Right kidney (tissue), 1 donor: ENCODE measurements around the gene ANKRD29.

ENCODE experiments used
- DNase-seq: peaks from one replicate; pipeline ENCODE4 v3.0.0-alpha.2; 2016

Gene ANKRD29

DNA sequence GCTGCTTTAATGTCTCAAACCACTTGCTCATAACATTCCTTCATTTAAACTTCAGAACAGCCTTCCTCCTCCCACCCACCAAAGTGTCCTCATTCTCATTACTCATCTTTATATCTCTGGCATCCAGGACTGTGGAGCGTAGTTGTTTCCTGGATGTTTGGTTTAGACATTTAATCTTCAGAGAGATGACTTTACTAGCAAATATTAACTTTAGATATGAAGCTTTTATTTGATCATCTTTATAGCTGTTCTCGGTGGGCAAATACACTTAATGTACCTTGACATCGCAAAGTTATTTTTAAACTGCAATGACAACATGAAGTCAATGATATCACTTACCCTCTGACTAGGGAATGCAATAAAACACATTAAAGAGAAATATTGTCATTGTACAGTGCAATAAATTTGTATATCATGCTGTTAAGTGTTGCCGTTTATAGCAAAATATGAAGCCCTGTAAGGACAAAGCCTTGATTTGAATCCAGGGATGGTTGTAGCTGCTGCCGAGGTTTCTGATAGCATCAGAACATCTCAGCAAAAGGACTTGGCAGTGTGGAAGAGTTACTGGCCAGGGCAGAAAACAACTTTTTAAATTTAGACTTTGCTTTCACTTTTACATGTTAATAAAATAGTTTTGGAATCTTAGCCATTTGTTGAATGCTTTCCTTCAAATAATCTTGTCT lies 21.9 kb upstream of the ANKRD29 start:
- DNase-seq, result no peak

DNA sequence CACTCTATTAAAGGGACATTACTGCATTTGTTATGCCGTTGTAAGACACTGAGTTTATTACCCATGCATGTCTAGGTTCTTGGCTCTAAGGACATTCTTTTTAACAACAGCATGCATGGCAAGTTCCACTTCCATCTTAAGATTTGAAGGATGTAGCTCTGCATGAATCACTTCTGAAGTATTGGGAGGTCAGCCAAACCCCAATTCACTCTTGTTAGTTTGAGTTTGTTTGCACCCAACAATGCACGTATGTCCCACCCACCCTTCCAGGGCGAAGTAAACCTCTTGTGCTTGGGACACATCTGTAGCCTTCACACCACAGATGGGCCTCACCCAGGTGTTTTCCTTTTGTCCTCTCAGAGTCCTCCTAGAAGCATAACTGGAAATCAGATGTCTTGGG lies 21.0 kb upstream of the ANKRD29 start:
- no peak for DNase-seq

DNA sequence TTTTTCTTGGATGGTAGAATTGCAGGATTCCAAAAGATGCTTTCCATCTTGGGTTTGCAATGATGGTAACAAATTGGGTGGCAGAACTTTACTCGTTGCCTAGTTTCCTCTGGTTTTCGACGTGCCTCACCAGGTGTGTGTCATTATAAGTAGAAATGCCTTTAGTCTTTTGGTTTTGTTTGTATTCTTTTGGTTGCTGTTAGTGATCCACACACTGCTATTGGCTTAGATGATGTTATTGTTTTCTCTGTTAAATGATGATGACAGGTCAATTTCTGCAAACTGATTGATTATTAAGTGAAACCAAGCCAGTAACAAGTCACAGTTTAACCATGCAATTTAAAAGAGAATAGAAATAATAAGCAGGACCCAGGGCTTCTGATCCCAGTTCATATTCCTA lies 20.4 kb upstream of the ANKRD29 start:
- DNase-seq, result no peak

DNA sequence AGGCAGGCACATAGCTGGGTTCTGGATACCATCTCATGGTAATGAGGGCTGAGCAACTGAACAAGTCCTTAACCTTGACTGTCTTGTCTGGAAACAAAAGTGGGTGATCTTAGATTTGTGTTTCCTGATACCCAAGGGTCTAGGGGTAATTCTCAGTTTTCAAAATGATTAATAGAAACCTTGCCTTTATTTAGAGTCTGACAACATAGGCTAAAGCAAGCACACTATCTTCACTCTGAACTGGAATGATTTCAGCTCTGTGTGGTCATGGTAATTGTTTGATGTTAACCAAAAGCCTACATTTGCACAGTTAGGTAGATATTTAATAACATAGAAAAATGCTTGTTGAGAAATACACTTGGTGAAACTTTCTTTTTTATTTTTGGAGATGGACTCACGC lies 19.8 kb upstream of the ANKRD29 start:
- DNase-seq, result no peak

DNA sequence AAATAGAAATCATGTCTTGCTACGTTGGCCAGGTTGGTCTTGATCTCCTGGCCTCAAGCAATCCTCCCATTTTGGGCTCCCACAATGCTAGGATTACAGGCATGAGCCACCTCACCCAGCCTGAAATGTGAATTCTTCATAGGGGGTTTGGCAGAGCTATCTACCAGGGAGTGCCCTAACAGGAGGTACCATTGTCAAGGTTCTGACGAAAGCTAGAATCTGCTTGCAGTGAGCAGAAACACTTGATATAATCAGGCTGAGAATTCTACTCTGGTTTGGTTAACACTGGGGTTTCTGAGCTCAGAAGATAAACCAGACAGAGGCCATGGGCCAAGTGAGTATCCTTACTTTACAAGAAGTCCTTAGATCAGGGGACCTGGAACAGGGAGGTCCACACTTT lies 19.3 kb upstream of the ANKRD29 start:
- no peak for DNase-seq

DNA sequence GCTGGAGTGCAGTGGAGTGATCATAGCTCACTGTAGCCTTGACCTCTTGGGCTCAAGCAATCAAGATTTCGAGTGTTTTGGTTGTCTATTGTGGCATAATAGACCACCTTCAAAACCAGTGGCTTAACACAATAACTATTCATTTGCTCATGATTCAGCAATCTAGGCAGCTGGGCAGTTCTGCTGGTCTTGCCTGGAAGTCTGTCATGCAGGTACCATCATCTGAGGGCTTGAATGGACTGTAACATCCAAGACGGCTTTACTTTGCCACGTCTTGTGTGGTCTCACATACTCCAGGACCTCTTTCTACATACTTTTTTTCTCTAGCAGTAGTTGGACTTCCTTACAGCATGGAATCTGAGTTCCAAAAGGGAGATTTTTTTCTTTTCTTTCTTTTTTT lies 13.2 kb upstream of the ANKRD29 start:
- no peak for DNase-seq

DNA sequence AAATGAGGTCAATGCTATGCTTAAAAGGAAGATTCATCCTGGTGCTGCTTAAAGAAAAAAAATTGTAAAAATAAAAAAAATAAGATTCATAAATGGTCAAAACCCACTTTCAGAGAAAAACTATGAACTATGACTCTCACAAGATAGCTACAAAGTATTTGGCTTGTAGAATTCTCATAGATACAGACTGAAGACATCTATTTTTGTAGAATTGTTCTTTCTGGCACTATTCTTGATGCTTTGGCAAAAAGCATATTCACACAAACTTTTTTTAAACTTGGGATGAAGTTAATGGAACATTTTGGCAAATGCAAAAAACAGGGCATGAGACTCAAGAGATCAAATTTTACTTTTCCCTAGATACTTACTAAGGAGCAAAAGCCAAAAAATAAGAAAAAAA lies 12.5 kb upstream of the ANKRD29 start:
- DNase-seq, result no peak

DNA sequence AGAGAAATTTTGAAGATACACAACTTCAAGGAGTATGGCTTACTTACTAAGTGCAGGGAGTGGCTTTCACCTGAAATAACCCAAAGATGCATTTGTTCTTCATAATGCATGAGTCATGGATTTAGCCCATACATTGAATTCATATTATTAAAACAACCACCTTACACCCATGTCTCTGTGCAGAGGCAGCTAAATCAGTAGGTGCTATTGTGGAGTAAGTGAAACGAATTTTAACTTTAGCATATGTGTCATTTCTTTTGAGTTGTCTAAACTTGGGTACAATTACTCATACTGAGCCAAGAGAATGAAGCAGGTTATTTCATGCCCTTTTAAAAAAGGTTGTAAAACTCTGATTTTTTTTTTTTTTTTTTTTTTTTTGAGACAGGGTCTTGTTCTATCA lies 11.0 kb upstream of the ANKRD29 start:
- no peak for DNase-seq

DNA sequence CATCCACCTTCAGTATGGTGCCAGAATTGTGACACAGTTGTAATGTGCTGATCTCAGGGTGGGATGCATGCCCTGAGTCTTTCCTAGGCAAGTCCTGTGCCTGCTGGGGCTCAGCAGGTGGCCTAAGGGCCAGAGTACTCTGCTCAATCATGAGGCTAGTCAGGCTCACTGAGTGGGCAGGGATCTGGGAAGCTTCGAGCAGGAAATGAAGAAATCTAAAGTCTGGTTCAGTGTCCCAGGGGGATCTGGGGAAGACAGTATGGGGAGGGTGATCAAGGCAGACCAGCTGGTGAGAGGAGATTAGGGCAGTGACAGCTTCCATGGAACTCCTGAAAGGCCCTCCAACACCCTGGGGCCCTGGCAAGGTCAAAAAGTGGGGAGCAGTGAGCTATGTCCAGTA lies 8.9 kb upstream of the ANKRD29 start:
- DNase-seq, result no peak

DNA sequence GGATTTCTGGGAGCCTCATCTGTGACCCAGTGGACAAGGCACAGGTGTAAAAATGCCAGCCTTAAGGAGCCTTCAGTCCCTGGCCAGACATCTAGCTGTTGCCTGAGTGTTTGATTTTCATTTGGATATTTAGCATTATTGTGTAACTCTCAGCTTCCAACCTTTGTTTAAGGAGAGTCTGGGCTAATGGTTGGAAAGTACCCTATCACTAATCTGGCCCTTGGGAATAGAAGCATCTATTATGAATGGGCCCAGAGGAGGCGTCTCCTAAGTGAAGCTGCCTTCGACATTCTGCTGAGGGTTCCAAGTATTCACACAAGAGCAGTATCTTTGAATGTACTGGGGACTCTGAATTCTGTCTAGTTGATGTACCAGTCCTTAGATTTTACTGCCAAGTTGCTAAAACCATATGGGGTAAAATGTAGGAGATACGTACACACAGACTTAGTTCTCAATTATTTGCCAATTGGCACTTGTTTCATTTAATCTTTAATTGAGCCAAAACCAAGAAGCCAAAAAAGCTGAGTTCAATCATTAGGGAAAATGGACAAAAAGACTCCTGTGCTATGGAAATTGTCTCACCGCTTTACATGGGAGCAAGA lies 7.2 kb upstream of the ANKRD29 start:
- no peak for DNase-seq

DNA sequence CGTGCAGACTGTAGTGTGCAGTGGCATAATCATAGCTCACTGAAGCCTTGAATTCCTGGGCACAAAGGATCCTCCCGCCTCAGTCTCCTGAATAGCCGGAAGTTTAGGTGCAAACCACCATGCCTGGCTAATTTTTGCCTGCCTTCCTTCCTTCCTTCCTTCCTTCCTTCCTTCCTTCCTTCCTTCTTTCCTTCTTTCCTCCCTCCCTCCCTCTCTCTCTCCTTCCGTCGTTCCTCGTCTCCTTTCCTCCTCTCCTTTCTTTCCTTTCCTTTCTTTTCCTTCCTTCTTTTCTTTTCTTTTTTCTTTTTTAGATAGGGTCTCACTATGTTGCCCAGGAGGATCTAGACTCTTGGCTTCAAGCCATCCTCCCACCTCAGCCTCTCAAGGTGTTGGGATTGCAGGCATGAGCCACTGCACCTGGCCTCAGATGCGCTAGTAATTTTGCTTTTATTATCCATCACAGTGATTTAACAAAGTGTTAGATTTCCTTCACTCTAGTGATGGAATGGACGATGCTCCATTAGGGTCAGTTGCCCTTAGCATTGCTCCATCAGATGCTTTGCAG lies 6.6 kb upstream of the ANKRD29 start:
- DNase-seq, result no peak

DNA sequence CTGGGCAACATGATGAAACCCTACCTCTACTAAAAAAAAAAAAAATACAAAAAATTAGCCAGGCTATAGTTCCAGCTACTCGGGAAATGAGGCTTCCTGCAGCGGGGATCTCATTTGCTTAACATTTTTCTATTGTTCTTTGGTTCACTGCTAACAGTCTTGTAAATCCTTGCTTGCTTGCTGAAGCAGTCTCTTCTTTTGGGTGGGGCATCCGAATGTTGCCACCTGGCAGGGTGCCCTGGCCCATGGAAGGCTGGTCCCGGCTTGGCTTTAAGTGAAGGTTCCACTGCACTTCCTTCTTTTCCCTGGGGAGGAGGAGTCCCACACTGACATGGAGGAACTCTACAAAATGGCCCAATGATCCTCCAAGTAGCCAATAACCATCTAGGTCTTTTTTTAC lies 6.0 kb upstream of the ANKRD29 start:
- no peak for DNase-seq

DNA sequence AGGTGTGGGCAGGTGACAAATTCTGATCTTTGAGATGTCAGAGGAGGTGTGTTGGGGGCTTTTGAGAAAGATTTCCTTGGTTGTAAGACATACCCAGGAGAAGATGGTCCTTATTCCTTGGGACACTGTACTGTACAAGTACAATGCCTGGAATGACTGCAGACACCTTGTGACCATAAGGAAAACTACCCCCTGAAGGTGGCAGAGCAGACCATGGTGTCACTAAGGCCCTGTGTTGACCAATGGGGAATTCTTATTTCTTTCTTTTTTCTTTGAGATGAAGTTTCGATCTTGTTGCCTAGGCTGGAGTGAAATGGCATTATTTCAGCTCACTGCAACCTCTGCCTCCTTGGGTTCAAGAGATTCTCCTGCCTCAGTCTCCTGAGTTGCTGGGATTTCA lies 4.4 kb upstream of the ANKRD29 start:
- DNase-seq, result no peak

DNA sequence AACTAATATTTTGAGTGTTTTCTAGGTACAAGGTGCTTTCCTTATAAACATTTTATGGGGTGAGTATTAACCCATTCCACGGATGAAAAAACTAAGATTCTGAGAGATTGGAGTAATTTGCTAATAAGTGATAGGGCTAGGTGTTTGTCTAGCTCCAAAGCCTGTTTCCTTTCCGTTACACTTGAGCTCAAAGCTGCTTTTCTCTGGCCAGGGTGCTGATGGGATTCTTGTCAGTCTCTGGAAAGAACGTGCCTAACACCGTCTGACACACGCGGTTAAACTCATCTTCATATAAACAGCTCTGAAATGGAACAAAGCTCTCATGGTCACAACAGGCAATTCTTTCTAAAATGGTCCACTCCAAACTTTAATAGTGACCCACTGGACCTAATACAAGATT lies 2.0 kb upstream of the ANKRD29 start:
- DNase-seq, result no peak

DNA sequence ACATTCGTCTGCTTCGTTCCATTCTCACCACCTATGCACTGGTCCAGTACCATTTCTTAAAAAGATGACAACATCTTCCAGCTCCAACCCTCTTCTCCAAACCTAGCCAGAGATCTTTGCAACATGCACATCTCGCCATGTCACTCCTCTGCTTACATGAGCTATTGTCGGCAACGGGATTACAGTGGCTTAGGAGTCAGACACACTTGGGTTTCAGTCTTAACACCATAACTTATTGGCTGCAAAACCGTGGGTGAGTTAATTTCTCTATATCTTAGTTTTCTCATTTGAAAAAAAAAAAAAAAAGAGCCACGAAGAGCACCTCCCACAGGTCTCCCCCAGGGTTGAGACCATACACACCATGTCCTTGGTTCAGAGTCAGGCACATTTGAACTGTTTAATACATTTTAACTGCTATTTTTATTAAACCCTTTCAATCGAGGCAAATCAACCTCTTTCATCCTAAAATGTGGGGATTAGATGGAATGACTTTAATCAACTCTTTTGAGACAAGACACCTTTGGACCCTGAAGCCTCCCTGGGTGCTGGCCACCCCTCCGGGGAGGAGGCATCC lies 889 bp downstream of the ANKRD29 start:
- no peak for DNase-seq

DNA sequence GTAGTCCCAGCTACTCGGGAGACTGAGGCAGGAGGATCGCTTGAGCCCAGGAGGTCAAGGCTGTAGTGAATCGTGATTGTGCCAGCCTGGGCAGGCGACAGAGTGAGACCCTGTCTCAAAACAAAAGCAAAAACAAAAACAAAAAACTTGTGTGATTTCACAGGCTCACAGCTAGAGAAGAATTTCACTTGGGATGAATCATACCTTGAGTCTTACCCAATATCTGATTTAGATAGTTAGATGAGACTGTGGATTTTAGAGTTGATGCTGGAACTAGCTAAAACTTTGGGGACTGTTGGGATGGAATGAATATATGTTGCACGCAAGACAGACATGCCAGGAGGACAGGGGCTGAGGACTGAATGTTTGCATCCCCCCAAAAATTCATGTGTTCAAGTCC lies 4.4 kb downstream of the ANKRD29 start:
- DNase-seq, result no peak

DNA sequence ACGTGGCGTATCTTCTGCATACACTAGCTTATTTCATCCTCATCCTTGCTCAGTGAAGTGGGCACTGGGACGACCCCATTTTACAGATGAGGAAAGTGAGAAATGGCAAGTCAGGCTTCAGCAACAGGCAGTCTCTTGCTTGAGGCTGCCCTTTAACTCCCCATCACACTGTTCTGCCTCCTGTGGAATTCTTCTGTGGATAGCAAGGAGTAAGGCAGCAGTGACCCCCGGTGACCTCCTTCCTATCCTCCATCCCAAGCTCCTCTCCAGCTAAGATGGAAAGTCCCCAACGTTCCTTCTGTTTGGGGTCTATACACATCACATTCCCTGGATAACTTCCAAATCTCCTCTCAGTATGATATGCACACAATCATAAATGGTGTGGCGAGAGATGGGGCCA lies 10.5 kb downstream of the ANKRD29 start:
- DNase-seq, result no peak

DNA sequence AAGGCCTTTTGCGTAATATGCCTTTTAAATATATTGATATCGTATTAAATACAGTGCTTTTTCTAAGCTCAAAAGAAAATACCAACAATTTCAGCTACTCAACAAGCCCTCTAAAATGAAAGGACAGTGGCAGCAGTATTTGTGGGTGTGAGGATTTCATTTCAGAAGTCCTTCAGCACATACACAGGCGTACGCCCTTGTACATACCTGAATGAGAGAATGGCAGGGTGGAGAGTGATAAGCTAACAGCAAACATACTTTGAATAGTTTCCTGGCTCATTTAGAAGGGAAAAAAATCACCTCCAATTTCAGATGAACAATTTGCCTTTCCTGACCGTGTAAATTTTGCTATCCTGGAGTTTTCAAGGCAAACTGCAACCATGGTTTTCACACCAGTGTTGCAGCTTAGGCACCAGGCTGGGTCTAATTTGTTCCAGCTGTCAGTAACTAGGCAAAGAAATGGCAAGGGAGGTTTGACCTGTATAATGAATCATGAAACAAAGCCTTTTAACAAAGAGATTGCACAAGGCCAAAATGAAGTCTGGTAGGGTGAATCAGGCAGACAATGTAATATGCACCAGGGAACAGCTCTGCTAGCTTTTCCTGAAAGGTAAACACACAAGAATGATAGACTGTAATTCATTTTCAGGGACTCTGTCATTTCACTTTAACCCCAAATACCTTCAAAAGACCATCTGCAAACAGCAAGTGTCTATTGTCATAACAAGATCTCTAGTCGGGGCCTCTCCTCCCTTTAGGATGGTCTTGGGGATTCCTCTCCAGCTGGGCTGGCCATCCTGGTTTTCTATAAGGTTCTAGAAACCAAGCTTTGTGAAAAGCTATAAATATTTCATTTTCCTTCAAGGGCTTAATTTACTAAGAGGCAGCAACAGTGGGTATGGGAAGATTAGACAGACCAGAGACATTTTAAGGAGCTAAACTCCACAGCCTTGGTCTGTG lies 11.5 kb downstream of the ANKRD29 start:
- no peak for DNase-seq

DNA sequence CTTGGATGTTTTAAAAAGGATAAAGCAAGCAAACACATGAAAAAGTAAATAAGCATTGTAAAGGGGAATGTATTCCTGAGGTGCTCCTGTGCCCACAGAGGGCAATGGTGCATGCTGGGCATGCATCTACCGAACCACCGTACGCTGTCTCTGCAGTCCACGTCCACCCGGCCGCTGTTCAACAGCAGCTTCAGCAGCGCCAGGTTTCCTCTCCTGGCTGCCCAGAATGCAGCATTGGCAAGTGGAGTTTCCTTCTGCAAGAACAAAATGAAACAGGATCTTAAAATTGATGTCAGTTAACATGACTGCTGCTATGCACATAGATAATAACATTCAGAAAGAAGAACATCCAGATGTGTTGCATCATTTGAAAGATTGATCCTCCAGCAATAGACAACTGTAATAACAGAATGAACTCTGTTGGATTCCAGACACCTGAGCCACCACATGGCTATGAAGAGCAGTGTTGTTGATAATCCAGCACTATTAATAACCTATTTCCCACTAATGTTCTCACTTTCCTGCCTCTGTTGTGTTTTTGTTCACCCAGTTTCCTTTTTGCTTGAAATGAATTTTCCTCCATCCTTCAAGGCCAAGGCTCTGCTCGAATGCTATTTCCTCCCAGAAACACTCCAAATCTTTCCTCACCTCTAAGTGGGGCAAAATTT lies 13.6 kb downstream of the ANKRD29 start:
- no peak for DNase-seq

DNA sequence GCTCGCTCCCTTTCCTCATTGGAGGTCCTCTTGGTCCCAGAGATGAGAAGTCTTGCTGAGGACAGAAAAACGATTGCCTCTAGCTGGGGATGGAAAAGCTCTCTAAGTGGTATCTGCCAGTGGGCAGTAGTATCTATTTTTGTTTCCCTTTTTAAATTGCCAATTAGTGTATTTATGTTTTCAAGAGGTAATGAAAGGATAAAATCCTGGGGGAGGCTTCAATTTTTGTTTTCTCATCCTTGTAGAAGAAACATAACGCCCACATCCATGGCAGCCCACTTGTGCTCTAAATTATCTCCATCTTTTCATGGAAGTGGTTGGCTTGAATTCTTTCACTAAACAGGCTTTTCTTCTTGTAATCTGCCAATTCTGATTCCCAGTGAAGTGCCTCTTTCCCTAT lies 14.3 kb downstream of the ANKRD29 start:
- no peak for DNase-seq

DNA sequence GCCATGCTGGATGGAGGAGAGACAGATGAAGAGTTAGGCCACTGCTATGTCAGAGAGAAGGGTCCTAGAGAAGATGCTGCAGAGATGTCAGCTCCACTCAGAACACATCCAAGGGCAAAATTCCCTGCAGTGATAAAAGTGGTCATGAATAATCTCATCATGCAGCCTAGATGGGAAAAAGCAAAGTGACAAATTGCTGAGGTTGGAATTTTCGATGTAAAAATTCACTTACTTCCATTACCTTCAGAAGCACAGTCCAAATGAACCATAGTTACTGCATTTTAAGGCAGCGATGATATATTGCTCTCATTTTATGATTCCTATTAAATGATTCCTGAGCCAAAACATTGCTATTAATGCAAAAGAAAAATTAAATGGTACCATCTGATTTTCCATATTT lies 16.4 kb downstream of the ANKRD29 start:
- DNase-seq, result no peak

DNA sequence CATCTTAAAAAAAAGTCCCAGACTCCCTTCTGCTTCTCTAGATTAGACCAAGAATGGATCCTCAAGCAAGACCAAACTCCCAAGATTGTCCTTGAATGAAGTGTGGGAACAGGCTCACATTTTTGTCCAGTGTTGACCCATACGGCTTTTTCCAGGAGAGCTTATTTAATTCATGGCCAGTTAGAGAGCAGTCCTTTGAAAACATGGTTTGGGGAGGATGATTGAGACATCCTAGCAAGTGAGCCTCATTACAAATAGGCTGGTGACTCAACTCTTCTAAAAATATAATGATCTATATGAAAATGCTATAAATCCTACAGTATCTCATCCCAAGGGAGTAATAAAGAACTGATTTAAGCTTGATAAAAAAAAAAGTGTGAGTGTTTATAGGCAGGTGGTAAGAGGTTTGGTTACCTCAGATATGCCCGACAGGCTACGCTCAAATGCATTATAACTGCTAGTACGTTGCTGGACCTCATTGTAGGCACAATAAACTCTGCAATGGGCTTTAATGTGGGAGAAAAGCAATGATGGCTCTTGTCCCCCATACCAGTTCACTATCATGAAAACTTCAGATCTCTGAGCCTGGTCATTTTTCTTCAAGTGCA lies 17.0 kb downstream of the ANKRD29 start:
- DNase-seq, result no peak
